Amygdala (tissue), 56 donors: ENCODE measurements around the gene ORC6.

Experiments
- DNase-seq, 56 donors: peaks; one replicate each; lab custom pipeline; 2025; lab: John Stamatoyannopoulos, UW

The ORC6 gene

DNA sequence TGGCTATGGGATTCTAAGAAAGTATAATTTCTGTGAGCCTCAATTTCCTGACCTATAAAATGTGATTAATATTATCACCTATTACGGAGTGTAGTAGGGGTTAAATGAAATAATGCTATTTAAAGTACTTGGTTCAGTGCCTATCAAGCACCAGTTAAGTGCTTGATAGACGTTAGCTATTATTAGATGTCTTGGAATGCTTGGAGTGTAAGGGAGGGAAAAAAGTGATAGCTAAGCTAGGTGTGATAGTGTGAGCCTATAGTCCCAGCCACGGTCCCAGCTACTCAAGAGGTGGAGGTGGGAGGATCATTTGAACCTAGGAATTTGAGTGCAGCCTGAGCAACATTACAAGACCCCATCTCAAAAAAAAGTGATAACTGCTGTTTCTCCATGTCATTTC is 7.5 kb downstream of the ORC6 start:
- DNase-seq, result no peak

DNA sequence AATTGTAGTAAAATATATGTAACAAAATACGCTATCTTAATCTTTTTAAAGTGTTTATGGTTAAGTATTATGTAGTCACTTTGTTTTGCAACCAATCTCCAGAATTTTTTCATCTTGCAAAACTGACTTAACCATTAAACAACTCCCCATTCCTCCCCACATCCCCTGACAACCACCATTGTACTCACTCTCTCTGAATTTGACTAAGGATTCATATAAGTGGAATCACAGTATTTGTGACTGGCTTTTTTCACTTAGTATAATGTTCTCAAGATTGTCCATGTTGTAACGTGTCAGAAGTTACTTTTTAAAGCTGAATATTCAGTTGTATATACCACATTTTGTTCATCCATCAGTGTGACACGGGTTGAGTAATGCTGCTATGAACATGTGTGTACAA is 10.6 kb downstream of the ORC6 start:
- DNase-seq, result no peak

DNA sequence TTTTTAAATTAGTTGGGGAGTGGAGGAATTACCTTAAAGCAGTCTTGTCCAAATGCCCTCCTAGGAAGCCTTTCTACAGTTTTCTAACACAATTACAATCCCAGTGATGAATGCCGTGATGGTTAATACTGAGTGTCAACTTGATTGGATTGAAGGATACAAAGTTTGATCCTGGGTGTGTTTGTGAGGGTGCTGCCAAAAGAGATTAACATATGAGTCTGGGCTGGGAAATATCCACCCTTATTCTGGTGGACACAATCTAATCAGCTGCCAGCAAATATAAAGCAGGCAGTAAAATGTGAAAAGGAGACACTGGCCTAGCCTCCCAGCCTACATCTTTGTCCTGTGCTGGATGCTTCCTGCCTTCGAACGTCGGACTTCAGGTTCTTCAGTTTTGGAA is 12.2 kb downstream of the ORC6 start:
- DNase-seq, result no peak

DNA sequence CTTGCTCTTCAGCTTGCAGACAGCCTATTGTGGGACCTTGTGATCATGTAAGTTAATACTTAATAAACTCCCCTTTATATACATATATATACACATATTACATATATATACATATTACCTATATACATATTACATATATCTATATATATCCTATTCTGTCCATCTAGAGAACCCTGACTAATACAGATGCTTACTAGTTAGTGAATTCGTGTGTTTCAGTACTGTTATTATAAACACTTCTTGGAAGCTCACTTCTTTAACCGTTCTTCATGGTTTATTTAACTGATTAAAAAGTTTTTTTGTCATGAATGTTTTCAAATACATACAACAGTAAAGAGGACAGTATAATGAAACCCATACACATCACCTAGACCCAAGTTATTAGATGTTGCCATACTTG is 12.6 kb downstream of the ORC6 start:
- no peak for DNase-seq

DNA sequence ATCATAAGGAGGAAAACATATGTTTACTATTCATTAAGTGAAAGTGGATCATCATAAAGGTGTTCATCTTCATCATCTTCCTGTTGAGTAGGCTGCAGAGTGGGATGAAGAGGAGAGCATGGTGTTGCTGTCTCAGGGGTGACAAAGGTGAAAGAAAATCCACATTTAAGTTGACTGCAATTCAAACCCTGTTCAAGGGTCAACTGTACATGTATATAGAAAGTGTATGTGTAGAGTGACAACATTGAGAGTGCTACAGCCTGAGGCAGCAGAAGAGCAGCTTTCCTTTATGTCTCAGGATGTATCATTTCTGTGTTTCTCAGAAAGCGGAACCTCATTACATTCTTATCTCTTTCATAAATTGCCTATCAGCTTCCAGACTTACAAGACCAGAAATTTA is 17.2 kb downstream of the ORC6 start:
- DNase-seq, result no peak

DNA sequence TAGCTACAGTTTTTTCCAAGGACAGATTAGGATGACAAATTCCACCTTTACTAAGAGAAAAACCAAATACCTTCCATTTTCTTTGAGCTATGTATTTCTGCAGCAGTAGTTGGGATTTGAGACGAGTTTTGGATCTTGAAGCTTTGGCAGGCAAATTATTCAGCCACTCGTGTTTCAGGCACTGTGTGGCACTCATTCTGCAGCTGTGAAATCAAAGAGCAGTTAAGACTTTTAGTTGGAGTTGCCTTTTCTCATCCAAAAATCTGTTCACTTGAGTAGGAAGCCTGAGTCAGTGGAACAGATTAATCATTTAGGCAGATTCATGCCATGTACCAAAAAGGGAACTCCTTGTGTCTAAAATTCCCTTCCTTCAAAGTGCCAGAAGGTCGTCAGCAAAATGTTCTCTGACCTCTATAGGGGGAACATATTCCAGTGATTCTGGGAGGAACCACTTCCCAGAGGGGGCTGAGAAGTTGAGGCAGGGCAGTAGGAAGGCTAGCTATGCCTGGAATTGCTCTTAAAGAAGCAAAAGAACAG is 20.1 kb downstream of the ORC6 start:
- DNase-seq, result no peak

DNA sequence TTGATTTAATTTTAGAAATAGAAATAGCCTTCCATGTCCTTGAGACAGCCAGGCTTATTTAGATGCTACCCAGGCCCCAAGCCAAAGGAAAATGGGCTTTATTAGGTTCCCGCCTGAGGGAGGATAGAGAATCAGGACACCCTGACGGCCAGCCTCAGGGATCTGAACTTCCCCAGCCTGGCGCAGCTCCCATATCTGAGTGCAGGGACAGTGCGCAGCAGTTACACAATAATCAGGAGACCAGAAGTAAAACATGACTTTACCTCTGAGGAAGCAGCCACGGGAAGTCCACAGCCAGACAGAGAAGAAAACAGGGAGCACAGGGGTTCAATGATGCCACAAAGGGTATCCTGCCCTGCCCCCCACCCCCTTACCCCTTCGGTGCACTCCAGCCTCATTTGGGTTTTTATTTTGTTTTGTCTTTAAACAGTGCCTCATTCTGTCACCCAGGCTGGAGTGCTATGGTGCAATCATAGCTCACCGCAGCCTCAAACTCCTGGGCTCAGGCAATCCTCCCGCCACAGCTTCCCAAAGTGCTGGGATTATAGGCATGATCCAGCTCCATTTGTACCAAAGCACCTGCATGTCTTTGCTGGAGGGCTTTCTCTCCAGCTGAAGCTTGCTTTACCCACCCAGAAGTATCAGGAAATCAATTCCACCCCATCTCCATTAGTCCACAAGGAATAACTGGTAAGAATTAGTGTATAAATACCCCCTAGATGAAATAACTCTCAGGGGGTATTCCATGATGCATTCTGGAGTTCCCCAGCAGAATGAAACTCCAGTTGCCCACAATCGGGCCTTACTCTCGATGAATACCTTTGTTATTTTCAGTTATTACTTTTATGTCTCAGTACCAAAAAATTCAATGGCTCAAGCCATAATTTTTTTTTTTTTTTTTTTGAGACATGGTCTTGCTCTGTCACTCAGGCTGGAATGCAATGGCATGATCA is 21.9 kb downstream of the ORC6 start:
- peak in 1 of 56 donors; percentile 5 for DNase-seq

DNA sequence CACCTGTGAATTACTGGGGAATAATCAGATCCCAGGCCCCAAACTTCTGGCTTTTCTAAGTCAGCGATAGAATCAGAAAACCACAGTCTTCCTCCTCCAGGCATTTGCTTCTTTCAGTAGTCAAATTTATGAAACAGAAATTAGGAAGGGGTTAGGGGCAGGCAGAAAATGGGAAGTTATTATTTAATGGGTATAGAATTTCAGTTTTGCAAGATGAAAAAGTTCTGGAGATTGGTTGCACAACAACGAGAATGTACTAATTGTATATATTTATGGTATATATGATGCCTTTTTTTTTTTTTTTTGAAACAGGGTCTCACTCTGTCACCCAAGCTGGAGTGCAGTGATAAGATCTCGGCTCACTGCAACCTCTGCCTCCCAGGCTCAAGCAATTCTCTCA is 23.5 kb downstream of the ORC6 start:
- DNase-seq, result no peak

DNA sequence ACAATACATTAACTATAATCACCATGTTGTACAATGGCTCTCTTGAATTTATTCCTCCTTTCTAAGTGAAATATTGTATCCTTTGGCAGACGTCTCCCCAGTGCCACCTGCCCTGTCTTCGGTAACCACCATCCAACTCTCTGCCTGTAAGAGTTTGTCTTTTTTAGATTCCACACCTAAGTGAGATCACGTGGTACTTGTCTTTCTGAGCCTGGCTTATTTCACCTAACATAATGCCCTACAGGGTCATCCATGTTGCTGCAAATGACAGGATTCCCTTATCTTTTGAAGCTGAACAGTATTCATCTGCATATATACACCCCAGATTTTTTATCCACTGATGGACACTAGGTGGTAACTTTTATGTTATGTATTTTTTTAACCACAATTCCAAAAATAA is 24.2 kb downstream of the ORC6 start:
- DNase-seq, result no peak

DNA sequence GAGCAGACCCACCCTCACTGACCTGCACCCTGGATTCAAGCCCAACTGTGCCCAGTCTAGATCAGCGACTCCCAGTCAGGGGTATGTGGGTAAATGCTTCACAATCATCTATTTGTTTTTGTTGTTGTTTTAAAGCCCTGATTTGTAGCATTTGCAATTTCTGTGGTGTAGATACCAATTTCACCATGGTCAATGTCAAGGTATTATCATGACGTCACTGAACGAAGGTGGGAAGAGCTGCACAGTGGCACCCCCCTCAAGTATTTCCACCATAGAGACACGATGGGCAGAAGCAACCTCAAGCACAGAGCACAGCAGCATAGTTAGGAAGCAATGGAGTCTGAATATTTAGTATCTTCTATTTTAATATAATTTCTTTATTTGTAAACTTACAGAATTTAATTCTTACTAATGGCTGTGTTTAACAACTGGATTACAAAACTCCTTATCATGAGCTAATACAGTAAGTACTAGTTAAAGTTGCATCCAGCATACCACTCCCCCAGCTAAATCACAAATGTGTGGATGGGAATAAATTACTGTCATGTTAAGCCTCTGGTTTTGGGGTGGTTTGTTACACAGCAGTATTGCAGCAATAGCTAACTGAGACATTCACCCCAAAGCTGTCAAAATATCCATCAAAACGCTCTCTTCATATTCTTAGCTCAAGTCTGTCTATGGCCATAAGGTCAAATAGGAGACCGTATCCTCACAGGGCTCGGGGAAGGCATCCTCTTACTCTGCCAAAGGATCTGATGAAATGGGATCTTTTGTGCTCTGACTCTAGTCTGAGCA is 25.5 kb downstream of the ORC6 start:
- no peak for DNase-seq

DNA sequence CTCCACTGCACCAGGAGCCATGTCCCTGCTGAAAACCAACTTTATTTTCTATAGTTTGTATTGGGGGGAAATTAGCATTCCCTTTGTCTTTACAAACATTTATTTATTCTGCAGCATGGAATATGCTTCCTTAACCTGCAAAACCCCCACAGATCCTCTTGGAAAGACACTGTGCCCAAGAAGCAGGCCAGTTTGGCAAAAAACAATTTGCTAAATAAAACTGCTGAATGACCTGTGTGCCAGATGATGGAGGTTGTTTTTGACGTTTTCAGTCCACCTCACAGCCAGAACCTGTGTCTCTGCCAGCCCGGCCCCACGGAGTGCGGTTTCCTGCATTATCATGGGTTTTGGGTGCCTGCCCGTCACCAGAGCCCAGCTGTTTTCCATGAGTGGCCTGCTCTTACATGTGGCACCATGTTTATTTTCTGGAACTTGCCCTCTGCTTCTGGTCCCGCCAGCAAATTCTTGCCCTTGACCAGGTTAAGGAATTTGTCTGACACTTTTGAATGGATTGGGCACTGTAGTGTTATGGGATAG is 26.4 kb downstream of the ORC6 start:
- no peak for DNase-seq

DNA sequence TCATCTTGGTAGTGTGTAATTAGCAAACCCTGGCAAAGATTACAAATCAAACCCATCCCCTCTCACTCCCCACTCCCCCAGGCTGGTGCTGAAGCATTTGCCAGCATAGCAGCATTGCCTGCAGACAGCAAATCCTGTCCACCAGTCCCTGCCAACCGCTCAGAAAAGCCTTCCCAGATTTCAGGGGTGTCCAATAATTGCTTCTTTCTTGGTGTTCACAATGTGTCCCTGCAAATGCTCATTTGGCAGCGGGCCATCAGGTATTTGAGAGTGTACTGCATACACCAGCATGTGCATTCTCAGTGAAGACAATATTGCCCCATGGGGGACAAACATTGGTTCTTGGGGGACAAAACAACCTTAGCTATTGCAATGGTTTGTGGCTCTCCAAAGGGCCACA is 28.2 kb downstream of the ORC6 start:
- DNase-seq, result peak in 1 of 56 donors; percentile 5

DNA sequence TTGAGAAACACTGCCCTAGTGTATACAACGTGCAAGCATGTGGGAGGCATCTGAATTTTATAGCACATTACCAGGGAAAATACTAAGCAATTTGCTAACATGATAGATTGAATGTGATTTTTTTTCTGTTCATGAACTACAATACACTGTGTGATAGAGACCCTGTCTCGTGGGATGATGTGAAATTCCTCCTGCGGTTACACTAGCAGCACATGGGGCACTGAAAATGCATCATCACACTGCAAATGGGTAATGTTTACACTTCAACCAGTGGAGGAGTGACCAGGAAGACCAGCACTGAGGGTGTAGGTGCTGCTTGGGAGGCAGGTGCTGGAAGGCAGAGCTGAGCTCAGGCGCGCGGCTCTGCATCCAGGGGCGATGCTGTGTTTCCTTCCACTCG is 28.8 kb downstream of the ORC6 start:
- no peak for DNase-seq

DNA sequence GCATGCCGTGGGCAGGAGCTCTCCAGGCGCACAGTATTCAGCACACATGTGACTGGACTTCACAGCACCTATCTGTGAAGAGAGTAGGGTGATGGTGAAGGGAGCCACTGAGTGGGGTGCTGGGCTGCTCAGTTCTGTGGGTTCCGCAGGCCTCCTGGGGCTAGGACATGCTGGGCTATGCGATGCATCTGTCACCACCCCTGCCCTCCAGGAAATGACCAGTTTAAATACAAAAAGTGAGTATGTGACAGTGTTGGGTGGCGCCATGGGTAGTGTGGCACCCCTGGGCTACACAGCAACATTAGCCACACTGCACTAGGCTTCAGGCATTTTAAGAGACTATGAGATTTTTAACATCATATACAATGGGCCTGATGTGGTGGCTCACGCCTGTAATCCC is 30.1 kb downstream of the ORC6 start:
- DNase-seq, result no peak

DNA sequence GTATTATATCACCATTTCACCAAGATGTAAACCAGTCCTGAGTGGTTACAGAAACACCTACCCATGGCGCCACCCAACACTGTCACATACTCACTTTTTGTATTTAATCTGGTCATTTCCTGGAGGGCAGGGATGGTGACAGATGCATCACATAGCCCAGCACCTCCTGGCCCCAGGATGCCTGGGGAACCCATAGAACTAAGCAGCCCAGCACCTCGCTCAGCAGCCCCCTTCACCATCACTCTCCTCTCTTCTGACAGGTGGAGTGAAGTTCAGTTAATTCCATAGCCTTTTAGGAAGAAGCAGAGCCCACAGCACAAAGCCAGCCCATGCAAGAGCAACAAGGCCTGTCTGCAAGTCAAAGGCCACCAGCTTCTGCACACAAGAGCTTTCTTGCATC is 31.2 kb downstream of the ORC6 start:
- DNase-seq, result no peak

DNA sequence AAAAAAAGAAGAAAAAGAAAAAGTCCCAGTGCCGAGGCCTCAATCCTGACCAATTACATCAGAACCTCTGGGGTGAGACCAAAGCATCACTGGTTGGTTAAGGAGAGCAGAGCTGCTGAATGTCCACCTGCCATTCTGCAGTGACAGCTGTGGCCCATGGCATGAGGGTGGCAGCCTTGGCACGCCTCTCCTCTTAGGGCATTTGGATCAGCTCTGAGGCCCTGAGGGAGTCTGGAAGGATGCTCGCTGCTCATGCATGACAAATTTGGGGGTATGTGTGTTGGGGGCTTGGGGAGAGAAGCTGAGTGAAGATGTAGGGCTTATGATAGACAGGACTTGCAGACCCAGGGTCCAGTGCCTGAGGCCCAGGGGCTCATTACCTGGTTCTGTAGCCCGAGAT is 32.4 kb downstream of the ORC6 start:
- no peak for DNase-seq

DNA sequence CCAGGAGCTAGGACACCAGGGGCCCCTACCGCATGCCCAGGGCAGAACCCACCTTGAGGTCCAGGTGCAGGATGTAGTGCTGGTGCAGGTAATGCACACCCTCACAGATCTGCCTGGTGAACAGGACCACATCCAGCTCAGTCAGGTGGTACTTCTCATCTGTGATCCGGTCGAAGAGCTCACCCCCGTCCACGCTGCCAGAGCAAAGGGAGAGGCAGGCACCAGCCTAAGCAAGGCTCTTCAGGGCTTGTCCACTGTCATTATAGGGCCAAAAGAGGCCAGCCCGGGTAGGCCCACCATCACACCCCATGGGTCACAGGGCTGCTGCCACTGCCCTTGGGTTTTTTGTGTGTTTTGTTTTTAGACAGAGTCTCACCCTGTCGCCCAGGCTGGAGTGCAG is 37.7 kb downstream of the ORC6 start:
- DNase-seq, result no peak

DNA sequence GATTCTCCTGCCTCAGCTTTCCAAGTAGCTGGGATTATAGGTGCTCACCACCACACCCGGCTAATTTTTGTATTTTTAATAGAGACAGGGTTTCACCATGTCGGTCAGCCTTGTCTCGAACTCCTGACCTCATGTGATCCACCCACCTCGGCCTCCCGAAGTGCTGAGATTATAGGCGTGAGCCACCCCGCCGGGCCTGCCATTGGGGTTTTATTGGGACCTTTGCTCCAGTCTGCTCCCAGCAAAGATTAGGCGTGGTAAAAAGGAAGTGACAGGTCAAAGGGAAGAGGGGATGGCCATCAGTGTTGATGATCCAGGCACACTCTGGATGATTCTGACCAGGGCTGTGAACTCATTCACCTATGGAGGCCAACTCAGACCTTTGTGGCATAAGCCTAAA is 38.2 kb downstream of the ORC6 start:
- no peak for DNase-seq

DNA sequence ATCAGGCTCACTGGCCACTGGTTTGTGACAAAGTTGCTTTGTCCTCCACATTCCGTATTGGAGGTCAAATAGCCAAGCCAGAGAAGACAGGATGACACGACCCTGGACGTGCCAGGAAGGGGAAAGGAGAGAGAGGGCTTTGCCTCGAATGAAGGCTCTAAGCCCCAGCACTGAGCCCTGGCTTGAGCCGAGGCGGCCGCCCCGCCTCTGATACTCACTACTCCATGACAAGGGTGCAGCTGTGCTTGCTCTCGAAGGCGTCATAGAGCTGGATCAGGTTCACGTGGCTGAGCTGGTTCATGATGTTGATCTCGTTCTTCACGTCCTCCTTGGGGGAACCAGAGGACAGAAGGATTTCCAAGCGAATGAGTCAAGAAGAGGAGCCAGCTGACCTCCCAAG is 39.3 kb downstream of the ORC6 start:
- no peak for DNase-seq

DNA sequence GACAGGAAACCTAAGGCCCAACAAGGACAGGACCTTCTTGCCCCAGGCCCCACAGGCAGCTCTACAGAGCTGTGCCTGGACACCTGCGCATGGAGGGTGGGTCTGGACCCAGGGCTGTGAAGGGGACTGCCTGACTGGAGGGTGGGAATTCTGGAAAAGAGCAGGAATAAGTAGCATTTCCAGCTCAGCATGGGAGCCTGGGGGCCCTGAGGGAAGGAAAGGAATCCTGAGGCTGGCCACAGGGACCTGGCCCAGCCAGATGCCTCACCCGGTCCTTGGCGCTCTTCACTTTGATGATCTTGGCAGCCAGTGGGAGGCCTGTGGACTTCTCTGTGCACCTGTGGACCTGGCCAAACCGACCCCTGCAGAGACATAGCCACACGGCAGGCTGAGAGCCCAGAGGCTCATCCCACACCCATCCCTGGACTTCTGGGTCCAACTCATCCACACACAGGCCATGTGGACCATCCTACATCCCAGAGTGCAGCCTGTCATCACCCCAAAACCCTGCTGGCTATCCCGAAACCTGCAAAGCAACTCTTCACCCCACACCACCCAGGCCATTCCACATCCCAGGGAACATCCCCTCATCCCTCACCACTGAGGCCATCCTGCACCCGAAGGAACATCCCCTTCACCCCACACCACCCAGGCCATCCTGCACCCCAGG is 40.0 kb downstream of the ORC6 start:
- DNase-seq, result no peak

DNA sequence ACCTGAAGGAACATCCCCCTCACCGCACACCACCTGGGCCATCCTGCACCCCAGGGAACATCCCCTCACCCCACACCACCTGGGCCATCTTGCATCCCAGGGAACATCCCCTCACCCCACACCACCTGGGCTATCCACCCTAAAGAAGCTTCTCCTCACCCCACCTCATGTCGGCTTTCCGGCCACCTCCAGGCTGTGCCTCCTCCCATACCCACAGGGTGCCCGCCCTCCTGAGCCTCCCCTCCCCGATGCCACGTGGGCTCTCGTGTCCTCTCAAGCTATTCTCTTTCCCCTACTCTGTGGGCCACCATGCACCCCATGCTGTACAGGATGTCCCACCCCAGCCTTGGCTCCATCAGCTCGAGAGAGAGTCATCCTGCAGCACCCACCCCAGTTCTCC is 40.7 kb downstream of the ORC6 start:
- DNase-seq, result no peak
